ENCODE data around the gene SCAPER. TPM values are rescaled to one million over a fixed set of nuclear protein-coding genes. Genes with fewer than 3 reads are reported as not detected.

SCAPER gene
- polyA plus RNA-seq, 2 of the 4 experiments (the other 2 are of a cell fraction): 4.9 to 5.5 TPM

DNA sequence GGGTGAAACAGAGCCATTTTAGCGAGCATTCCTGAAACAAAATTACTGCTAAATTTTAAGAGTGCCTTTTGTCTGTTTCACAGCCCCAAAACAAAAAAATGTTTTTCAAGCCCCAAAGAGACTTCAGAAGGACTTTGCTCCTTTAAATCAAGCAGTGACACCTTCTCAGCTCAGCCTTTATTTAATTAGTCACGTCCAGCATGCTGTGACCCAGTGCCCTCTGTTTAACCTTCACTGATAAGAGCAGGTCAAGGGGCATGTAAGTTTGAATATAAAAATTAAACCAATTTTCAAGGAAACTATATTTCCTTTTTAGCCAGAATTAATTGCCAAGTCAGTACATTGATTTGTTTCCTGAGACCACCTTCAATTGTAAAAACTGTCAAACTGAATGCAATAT is 527.9 kb downstream of the SCAPER start:
- no peak overlapping the region for H3K4me2 ChIP-seq
- H3K27ac ChIP-seq: no peak overlapping the region
- 32% methylated on average over 2 of the region's 2 CpGs for WGBS (ENCODE audit: missing lambda C conversion rate)
- no peak for ATAC-seq
- H3K9me3 ChIP-seq: no peaks in the 10 kb centered on the region
- FAIRE-seq: no peak
- ChIA-PET CTCF (no interaction called here), POLR2A (no interaction called here)
- TF ChIP-seq, protein P1, sequence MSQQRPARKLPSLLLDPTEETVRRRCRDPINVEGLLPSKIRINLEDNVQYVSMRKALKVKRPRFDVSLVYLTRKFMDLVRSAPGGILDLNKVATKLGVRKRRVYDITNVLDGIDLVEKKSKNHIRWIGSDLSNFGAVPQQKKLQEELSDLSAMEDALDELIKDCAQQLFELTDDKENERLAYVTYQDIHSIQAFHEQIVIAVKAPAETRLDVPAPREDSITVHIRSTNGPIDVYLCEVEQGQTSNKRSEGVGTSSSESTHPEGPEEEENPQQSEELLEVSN (IDR thresholded peaks at IDR 0.05; ENCODE audit: borderline replicate concordance, low read depth): no peak
- TF ChIP-seq CEBPB (IDR thresholded peaks at IDR 0.05) (no peak), RCOR1 (IDR thresholded peaks at IDR 0.05; ENCODE audit: low read depth, low read length) (no peak), KDM5A (IDR thresholded peaks at IDR 0.05) (no peak), CHD4 (IDR thresholded peaks at IDR 0.05; ENCODE audit: borderline replicate concordance) (no peak), GATA3 (IDR thresholded peaks at IDR 0.05; ENCODE audit: borderline replicate concordance) (no peak), NPAS2 (CRISPR knock-in tag; IDR thresholded peaks at IDR 0.05; ENCODE audit: borderline replicate concordance) (no peak), MAFK (IDR thresholded peaks at IDR 0.05; ENCODE audit: partially characterized antibody) (no peak), NR3C1 (IDR thresholded peaks at IDR 0.05) (no peak)
- H3K4me1 ChIP-seq: no peaks in the 10 kb centered on the region
- H3K4me3 ChIP-seq: no peak overlapping the region
- DNase-seq (ENCODE audit: low read depth in 1 of 2, low spot score in 1 of 2): no peak

DNA sequence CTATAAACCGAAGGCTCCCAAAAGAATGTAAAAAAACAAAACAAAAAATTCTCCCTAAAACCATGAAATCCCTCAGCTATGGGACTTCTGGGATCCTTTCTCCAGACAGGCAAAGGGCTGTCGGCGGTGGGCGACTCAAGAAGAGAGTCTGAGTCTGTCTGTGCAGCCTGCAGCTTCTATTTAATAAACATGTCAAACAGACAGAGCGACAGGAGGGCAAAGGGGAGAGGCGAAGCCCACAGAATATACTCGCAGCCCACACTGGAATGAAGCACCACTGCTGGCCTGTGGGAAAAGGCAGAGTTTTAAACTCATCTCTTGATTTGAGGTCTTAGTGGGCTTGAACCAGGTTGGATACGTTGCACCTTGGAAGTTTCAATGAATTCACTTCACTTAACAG is 528.3 kb downstream of the SCAPER start:
- ATAC-seq (no peak), DNase-seq (ENCODE audit: low read depth in 1 of 2, low spot score in 1 of 2) (no peak), FAIRE-seq (no peak)
- H3K4me3 ChIP-seq: no peak overlapping the region
- H3K4me1 ChIP-seq: no peaks in the 10 kb centered on the region
- no peak overlapping the region for H3K27ac ChIP-seq
- no peaks in the 10 kb centered on the region for H3K9me3 ChIP-seq
- 83% methylated on average over 8 of the region's 8 CpGs for WGBS (ENCODE audit: missing lambda C conversion rate)
- H3K4me2 ChIP-seq: no peak overlapping the region
- no peak for TF ChIP-seq CBX2 (IDR thresholded peaks at IDR 0.05; ENCODE audit: borderline replicate concordance, low read depth)
- no peak for TF ChIP-seq MAZ (IDR thresholded peaks at IDR 0.05; ENCODE audit: borderline replicate concordance, low read depth, low read length)
- TF ChIP-seq SREBF2 (IDR thresholded peaks at IDR 0.05): no peak
- TF ChIP-seq JUN (IDR thresholded peaks at IDR 0.05): no peak
- no peak for TF ChIP-seq MAX (IDR thresholded peaks at IDR 0.05)
- TF ChIP-seq EHF (CRISPR knock-in tag; IDR thresholded peaks at IDR 0.05): no peak
- no peak for TF ChIP-seq NR3C1 (IDR thresholded peaks at IDR 0.05)
- TF ChIP-seq MYC (IDR thresholded peaks at IDR 0.05; ENCODE audit: borderline replicate concordance, low read length): no peak
- TF ChIP-seq RFX5 (IDR thresholded peaks at IDR 0.05): no peak
- TF ChIP-seq TFCP2L1 (CRISPR knock-in tag; IDR thresholded peaks at IDR 0.05): no peak
- no peak for TF ChIP-seq NPAS2 (CRISPR knock-in tag; IDR thresholded peaks at IDR 0.05; ENCODE audit: borderline replicate concordance)
- no peak for TF ChIP-seq SMC3 (IDR thresholded peaks at IDR 0.05)
- TF ChIP-seq, protein P2, sequence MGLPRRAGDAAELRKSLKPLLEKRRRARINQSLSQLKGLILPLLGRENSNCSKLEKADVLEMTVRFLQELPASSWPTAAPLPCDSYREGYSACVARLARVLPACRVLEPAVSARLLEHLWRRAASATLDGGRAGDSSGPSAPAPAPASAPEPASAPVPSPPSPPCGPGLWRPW (IDR thresholded peaks at IDR 0.05): no peak
- TF ChIP-seq CHD2 (IDR thresholded peaks at IDR 0.05; ENCODE audit: low read length, partially characterized antibody): no peak
- TF ChIP-seq HEYL (CRISPR knock-in tag; IDR thresholded peaks at IDR 0.05): no peak
- TF ChIP-seq POLR2A (IDR thresholded peaks at IDR 0.05; ENCODE audit: low read length): no peak
- TF ChIP-seq RCOR1 (IDR thresholded peaks at IDR 0.05; ENCODE audit: low read depth, low read length): no peak
- TF ChIP-seq ESRRA (IDR thresholded peaks at IDR 0.05; ENCODE audit: borderline replicate concordance, low read length): no peak
- CTCF ChIA-PET: no interaction called here
- POLR2A ChIA-PET: no interaction called here

DNA sequence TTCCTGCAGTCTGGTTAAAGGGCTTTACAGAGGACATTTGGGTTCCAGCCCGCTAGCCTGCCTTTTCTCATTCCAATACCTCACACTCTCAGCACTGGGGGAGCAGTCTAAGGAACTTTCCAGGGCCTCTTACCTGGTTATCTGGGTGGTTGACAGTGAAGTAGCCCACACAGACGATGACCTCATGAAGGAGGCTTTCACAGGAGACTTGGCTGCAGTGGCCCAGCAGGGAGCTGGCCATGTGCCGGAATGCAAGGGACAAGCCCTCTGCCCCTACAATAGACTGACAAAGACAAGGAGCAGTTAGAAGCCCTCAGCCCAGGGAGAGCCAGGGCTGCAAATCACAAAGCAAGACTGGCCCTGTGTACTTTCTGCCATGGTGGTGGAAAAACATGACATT is 529.1 kb downstream of the SCAPER start:
- H3K4me3 ChIP-seq: no peak overlapping the region
- no peak for FAIRE-seq
- TF ChIP-seq ELK1 (IDR thresholded peaks at IDR 0.05; ENCODE audit: low read depth, low read length) (no peak), ZNF302 (CRISPR knock-in tag; IDR thresholded peaks at IDR 0.05) (no peak), HEYL (CRISPR knock-in tag; IDR thresholded peaks at IDR 0.05) (no peak), POLR2A (IDR thresholded peaks at IDR 0.05; ENCODE audit: low read length) (no peak), NR3C1 (IDR thresholded peaks at IDR 0.05) (no peak), MYC (IDR thresholded peaks at IDR 0.05; ENCODE audit: borderline replicate concordance, low read length) (no peak), FOXS1 (CRISPR knock-in tag; IDR thresholded peaks at IDR 0.05) (no peak), PBX3 (IDR thresholded peaks at IDR 0.05) (no peak), JUN (IDR thresholded peaks at IDR 0.05) (no peak), SMC3 (IDR thresholded peaks at IDR 0.05) (no peak)
- TF ChIP-seq, protein P3, sequence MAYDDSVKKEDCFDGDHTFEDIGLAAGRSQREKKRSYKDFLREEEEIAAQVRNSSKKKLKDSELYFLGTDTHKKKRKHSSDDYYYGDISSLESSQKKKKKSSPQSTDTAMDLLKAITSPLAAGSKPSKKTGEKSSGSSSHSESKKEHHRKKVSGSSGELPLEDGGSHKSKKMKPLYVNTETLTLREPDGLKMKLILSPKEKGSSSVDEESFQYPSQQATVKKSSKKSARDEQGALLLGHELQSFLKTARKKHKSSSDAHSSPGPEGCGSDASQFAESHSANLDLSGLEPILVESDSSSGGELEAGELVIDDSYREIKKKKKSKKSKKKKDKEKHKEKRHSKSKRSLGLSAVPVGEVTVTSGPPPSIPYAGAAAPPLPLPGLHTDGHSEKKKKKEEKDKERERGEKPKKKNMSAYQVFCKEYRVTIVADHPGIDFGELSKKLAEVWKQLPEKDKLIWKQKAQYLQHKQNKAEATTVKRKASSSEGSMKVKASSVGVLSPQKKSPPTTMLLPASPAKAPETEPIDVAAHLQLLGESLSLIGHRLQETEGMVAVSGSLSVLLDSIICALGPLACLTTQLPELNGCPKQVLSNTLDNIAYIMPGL (CRISPR knock-in tag; IDR thresholded peaks at IDR 0.05; ENCODE audit: borderline replicate concordance): no peak
- no peaks in the 10 kb centered on the region for H3K9me3 ChIP-seq
- no peak for DNase-seq (ENCODE audit: low read depth in 1 of 2, low spot score in 1 of 2)
- H3K27ac ChIP-seq: no peak overlapping the region
- 88% methylated on average over 3 of the region's 3 CpGs for WGBS (ENCODE audit: missing lambda C conversion rate)
- H3K4me2 ChIP-seq: no peak overlapping the region
- no peak for ATAC-seq
- no peaks in the 10 kb centered on the region for H3K4me1 ChIP-seq
- POLR2A ChIA-PET: no interaction called here
- CTCF ChIA-PET: interaction anchor here (1.2 to 1.5 kb wide), 2 partner anchors 140 to 185 kb away, joined by 3 to 4 read pairs; no protein-coding TSS in a partner anchor

Measured in A549 (cell line).